Fibroblast of peridontal ligament (primary cell): Measurements from ENCODE around the gene PSMD1.

ENCODE experiments used
- DNase-seq: peaks from one replicate; pipeline ENCODE4 v3.0.0-alpha.2; 2010; ENCODE audit errors: extremely low read depth

PSMD1 gene

DNA sequence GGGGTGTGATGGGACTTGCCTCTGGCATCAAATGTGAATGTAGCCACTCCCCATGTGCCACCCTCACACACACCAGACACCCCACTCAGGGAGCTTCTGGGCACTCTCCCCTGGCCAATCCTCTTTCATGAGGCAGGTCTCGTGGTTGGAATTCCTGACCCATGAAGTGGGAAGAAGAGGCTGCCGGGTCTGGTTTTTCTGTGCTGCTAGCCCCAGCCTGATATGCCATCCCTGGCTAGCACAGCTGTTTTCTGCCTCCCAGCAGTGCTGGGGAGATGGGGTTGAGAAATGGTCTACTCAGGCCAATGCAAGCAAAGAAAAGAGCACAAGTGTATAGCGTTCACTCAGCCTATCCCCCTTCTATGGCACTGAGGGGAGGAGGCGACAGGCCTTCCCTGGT lies 20.5 kb upstream of the PSMD1 start:
- no peak for DNase-seq

- DNase-seq = no peak
These were observed 20.0 kb upstream of the PSMD1 start for GRCh38 chr2:231036578-231037106.

GRCh38 chr2:231037202-231037730 lies 19.4 kb upstream of the PSMD1 start, which contains the start of gene C2orf72:
TSS of gene C2orf72 (plus strand) at chr2:231037523. CDS start at chr2:231037566, 43 bp downstream.
- no peak for DNase-seq

DNA sequence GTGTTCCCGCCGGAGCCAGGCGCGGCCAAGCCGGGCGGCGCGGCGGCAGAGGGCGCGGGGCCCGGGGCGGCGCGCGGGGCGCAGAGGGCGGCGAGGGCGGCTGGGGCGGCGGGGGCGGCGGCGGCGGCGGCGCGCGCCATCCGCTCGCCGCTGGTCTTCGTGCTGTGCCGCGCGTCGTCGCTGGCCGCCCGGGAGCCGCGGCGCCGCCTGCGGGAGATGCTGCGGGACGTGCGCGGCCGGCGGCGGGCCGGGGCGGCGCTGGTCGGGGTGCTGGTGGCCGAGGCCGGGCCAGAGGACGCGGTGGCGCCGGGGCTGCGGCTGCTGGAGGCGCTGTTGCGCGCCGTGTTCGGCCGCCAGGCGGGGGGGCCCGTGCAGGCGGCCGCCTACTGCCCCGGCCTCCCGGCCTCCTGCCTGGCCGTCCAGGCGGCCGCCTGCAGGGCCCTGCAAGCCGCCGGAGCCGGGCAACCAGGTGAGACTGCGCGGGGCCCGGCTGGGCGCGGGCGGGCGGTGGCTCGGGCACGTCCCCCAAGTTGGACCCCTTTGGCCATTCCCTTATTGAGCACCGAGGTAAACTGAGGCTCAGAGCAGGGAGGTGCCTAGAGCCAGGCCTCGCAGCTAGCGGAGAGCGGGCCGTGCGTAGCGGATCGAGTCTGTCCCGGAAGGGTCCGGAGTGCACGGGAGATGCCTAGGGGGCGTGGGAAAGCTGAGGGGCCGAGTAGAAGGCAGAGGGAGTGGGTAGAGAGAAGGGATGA lies 18.8 kb upstream of the PSMD1 start:
- DNase-seq = no peak

- no peak for DNase-seq
These were observed 18.0 kb upstream of the PSMD1 start for GRCh38 chr2:231038483-231039293.

DNA sequence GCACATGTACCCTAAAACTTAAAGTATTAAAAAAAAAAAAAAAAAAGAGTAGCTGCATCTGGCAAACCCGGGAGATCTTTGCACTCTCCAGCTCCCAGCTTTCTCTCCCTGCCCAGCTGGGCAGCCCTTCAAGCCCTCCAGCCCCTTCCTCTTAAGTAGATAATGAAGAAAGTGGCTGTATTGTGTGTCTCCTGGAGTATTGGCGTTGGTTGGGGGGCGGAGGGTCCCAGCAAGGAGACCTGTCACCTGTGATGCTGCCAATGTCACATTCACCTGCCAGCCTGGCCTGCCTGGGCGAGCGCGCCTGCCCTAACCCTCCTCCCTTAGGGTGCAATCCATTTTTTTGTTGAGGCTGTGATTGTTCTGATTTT lies 17.4 kb upstream of the PSMD1 start:
- DNase-seq = no peak

DNA sequence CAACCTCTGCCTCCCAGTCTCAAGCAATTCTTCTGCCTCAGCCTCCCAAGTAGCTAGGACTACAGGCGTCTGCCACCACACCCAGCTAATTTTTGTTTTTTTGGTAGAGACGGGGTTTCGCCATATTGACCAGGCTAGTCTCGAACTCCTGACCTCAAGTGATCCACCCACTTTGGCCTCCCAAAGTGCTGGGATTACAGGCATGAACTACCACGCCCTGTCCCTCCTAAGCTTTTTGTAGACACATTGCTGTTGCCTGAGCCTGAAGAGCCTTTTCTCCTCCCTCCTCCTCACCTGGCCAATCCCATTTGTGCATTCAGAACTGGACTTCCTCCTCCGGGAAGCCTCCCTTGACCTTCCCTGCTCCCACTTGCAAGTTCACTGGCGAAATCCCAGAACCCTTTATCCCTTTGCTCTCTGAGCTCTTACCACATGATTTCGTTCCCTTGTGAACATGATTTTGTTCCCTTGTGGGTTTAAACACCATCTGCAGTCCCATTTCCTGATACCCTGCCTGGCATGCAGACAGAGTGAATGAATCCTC lies 16.8 kb upstream of the PSMD1 start:
- no peak for DNase-seq

DNA sequence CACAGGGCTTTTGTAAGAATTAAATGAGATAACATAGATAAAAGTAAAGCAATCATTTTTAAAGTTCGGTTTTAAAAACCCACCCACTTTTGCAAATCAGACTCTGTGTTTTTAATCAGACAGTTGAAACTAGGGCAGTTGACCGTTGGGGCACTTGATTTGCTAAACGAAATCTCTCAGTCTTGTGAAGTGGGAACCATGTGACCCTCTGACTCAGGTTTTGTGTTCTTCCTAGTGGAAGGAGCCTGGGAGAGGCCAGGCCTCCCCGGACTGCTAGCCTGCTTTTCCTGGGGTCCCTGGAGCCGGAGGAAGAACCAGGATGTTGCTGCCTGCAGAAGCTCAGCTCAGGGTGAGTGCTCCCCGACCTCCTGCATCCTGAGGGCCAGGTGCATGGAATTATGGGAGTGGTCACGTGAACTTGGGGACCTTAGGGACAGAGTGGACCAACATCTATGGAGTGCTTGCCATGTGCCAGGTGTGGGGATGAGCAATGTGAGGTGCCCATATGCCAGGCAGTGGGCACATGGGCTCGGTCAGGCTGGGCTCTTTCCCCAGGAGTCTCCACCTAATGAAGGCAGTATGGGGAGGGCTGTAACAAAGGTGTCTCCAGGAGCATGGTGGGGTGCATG lies 15.5 kb upstream of the PSMD1 start:
- DNase-seq = no peak

DNA sequence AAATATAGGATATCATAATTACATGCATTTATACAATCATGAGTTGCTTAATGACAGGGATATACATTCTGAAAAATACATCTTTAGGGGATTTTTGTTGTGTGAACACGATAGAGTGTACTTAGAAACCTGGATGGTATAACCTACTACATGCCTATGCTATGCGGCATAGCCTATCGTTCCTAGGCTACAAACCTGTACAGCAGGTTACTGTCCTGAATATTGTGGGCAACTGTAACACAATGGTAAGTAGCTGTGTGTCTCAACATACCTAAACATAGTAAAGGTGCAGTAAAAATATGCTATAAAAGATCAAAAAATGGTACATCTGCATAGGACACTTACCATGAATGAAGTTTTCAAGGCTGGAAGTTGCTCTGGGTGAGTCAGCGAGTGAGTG lies 12.9 kb upstream of the PSMD1 start:
- no peak for DNase-seq

GRCh38 chr2:231046916-231047273 lies 9.8 kb upstream of the PSMD1 start:
- DNase-seq = no peak

GRCh38 chr2:231047274-231047922 lies 9.3 kb upstream of the PSMD1 start:
- no peak for DNase-seq

DNA sequence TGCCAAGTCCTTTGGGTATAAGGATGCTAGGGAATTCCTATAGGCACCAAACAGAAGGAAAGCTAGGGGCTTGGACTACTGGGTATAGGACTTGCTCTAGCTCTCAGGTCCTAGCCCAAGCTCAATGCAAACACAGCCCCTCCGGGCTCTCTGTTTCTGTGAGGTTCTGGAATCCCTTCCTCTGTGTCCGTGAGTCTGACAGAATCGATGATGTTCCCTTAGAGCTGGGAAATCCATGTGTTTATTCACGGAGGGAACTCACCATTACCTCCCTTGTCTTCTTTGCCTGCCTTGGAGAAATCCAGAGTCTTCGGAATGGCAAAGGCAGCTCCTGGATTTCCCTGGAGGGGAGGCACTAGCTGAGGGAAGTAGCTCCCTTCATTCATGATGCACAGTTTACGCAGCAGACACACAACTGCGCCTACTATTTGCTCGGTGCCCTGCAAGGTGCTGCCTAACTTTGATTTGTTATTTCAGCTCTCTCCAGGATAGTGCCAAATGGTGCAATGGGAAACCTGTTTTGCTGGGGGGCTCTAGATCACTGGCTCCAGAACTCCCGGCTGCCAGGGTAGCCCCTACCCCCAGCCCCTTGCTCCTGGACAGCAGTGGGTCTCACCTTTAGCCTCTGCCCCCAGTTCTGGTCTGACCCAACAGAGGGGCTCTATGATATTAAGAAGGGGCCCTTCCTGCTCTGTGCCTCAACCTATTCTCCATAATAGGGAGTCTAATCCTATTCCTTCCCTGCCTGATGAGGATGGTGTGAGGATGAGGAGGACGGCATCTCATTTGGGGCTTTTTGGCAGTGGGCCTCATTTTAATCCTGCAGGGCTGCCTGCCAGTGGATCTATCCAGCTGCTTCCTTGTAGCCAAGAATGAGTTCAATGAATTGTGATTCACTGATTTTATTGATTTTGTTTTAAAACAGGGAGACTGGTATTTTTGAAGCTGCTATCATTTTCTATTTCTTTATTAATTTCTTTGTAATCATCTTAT lies 8.4 kb upstream of the PSMD1 start:
- DNase-seq = no peak

DNA sequence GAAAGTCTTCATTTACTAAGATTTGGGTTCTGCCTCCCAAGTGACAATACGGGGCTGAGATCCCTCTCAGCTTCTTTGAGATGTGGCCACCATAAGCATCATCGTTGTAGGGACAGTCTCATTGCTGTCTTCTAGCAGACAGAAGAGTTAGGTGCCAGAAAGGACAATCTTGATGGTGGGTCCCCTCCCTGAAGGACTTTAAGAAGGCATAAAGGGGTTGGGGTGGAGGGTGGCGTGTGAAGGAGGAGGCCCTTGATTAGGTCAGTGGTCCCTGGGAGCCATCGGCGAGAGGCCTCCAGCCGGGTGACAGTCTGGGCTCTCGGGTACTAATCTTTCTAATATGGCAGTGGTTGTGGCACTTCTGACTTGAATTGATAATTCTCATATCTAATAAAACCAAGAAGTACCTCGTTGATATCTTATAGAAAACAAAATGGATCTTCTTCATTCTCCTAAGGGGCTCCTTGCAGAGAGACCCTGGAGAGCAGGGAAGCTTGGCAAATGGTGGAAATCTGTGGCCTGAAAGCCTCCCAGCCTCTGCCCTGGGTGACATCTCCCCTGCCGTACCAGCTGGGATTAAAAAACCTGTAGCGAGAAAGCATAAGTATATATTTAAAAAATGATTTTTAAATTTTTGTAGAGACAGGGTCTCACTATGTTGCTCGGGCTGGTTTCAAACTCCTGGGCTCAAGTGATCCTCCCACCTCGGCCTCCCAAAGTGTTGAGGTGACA lies 7.2 kb upstream of the PSMD1 start:
- no peak for DNase-seq

DNA sequence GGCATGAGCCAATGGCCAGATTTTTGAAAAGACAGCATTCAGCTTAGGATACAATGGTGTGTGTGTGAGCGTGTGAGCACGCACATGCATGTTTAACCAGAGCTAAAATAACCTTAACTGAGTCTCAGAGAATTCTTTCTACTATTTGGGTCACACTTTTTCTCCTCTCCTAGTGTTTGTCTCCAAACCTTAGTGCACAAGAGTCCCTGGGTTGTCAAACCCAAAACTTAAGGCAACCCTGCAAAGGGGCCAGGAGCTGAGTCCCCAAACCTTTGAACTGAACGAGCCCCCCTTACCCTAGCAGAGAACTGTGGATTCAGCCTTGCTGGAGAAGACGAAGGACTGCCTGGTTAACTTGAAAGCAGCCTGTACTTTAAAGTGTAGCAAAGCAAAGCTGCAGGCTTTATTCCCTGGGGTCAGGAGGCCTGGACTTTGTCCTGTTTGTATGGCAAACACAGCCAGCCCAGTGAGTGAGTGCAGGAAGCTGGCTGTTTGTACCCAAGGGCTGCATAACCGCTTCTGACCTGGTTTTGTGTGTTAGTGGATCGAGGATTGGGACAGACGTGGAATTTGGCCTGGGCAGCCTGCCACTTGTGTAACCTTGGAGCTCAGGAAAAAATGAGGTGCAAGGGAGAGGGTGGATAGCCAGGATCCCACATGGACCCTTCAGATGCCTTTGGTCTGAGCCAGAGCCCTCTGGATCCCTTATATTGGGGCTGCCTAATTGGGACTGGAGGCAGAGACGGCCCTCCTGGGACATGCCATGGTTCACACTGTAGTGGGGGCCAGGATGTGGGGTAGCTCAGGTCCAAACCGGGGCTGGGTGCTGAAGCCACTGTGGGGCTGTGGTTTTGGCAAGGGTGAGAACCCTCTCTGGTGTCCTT lies 6.4 kb upstream of the PSMD1 start:
- DNase-seq = no peak

GRCh38 chr2:231051116-231051515 lies 5.6 kb upstream of the PSMD1 start:
- DNase-seq = no peak

GRCh38 chr2:231052494-231053451 lies 3.9 kb upstream of the PSMD1 start:
- DNase-seq = peak; percentile 74

DNA sequence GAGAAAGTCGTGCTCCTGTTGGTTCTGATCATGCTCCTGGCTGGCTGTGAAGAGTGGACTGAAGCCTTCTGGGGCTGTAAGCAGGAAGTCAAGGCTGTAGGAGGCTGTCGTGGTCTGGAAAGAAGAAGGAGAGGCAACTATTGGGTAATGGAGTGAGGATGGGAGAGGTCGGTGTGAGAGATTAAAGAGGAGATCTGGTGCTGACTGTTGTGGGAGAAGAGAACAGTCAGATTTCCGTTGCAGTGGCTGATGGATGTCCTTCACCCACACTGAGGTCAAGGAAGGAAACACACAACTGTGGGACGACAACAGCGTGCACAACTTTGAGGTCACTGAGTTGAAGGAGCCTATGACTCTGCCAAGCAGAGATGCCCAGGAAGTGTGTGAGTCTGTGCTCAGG lies 2.8 kb upstream of the PSMD1 start:
- no peak for DNase-seq
